Vagina (tissue), 2 donors: ENCODE data around the gene ENOX1. TPM values are rescaled to one million over a fixed set of nuclear protein-coding genes. Genes with fewer than 3 reads are reported as not detected.

Experiments
- DNase-seq, 2 donors: peaks; one replicate each; pipeline ENCODE4 v3.0.0-alpha.2; 2017; ENCODE audit errors: extremely low spot score in 2 of 2
- H3K27ac ChIP-seq: fragments of 200-600 bp; sonication (generic); one replicate; pipeline ENCODE4 v1.5.1; 2019
- H3K27me3 ChIP-seq: fragments of 200-600 bp; sonication (generic); one replicate; pipeline ENCODE4 v1.5.1; 2019
- H3K36me3 ChIP-seq, 2 donors: fragments of 200-600 bp; sonication (generic); one replicate each; pipeline ENCODE4 v1.5.1; 2017 to 2019
- H3K4me1 ChIP-seq: fragments of 200-600 bp; sonication (generic); one replicate; pipeline ENCODE4 v1.5.1; 2019
- H3K4me3 ChIP-seq, 2 donors: fragments of 200-600 bp; sonication (generic); 1 replicate in 1 of 2; 2 replicates in 1 of 2; pipeline ENCODE4 v1.5.1; 2016 to 2019
- H3K9me3 ChIP-seq: fragments of 200-600 bp; sonication (generic); one replicate; pipeline ENCODE4 v1.5.1; 2019
- CTCF ChIP-seq, 3 experiments: fragments of 450-650 bp in 2 of 3; fragments of 200-600 bp in 1 of 3; sonication (generic) in 1 of 3; IDR thresholded peaks; one replicate each; pipeline ENCODE4 v1.5.1; 2017 to 2019; ENCODE audit warnings: antibody characterized with exemption in 3 of 3, mild to moderate bottlenecking in 2 of 3, moderate library complexity in 2 of 3
- POLR2A ChIP-seq, 2 donors: fragments of 450-650 bp; IDR thresholded peaks; one replicate each; pipeline ENCODE4 v1.6.1; 2017; ENCODE audit warnings: antibody characterized with exemption in 2 of 2, mild to moderate bottlenecking in 2 of 2, moderate library complexity in 2 of 2
- POLR2AphosphoS5 ChIP-seq, 2 donors: sonication (generic); formaldehyde crosslinking; IDR thresholded peaks; one replicate each; pipeline ENCODE4 v1.9.0; 2017; ENCODE audit warnings: antibody characterized with exemption in 2 of 2, mild to moderate bottlenecking in 2 of 2, low read depth in 1 of 2; ENCODE audit not compliant: insufficient read depth in 1 of 2
- intact Hi-C: fragments of 100-400 bp; cut with DNase I; formaldehyde crosslinking; loops from one replicate; pipeline ENCODE4 v1.15.1; 2023
- total RNA-seq: library from RNA; depleted of rRNA; stranded (reverse); fragments of >200 nt; gene quantifications from one replicate; pipeline ENCODE4 v1.2.3, GENCODE V29; 2016

Gene ENOX1
- total RNA-seq, 1 donor from 2014 or later: 2.7 TPM

GRCh38 chr13:43390619-43391018 is 396.2 kb downstream of the ENOX1 start:
- H3K27ac ChIP-seq: no peak overlapping the region
- H3K27me3 ChIP-seq: no peaks in the 10 kb centered on the region
- DNase-seq: no peak
- no peak overlapping the region for H3K4me3 ChIP-seq
- H3K4me1 ChIP-seq: peaks cover 15% of the 10 kb centered on the region
- no peaks in the 10 kb centered on the region for H3K36me3 ChIP-seq
- intact Hi-C loops: no loop called here
- no peaks in the 10 kb centered on the region for H3K9me3 ChIP-seq
- TF ChIP-seq POLR2AphosphoS5 (IDR thresholded peaks at IDR 0.05; ENCODE audit: insufficient read depth in 1 of 2, low read depth in 1 of 2) (no peak), POLR2A (IDR thresholded peaks at IDR 0.05) (no peak), CTCF (IDR thresholded peaks at IDR 0.05) (no peak)

- no peak for DNase-seq
- H3K9me3 ChIP-seq: no peaks in the 10 kb centered on the region
- H3K27me3 ChIP-seq: no peaks in the 10 kb centered on the region
- no peak overlapping the region for H3K4me3 ChIP-seq
- TF ChIP-seq POLR2AphosphoS5 (IDR thresholded peaks at IDR 0.05; ENCODE audit: insufficient read depth in 1 of 2, low read depth in 1 of 2) (no peak), POLR2A (IDR thresholded peaks at IDR 0.05) (no peak), CTCF (IDR thresholded peaks at IDR 0.05) (no peak)
- H3K4me1 ChIP-seq: peaks cover 15% of the 10 kb centered on the region
- no peak overlapping the region for H3K27ac ChIP-seq
- intact Hi-C loops: no loop called here
- H3K36me3 ChIP-seq: no peaks in the 10 kb centered on the region
Measured at GRCh38 chr13:43389983-43390382, 396.8 kb downstream of the ENOX1 start.

GRCh38 chr13:43389573-43389972 is 397.2 kb downstream of the ENOX1 start:
- Histone ChIP-seq H3K36me3 (no peaks in the 10 kb centered on the region), H3K4me3 (no peak overlapping the region), H3K27me3 (no peaks in the 10 kb centered on the region), H3K27ac (no peak overlapping the region), H3K4me1 (peaks cover 15% of the 10 kb centered on the region), H3K9me3 (no peaks in the 10 kb centered on the region)
- intact Hi-C loops: no loop called here
- TF ChIP-seq POLR2AphosphoS5 (IDR thresholded peaks at IDR 0.05; ENCODE audit: insufficient read depth in 1 of 2, low read depth in 1 of 2): no peak
- TF ChIP-seq POLR2A (IDR thresholded peaks at IDR 0.05): no peak
- no peak for TF ChIP-seq CTCF (IDR thresholded peaks at IDR 0.05)
- no peak for DNase-seq

GRCh38 chr13:43388282-43389034 is 398.3 kb downstream of the ENOX1 start:
- Histone ChIP-seq H3K27ac (no peak overlapping the region), H3K4me1 (peaks cover 15% of the 10 kb centered on the region), H3K36me3 (no peaks in the 10 kb centered on the region), H3K9me3 (no peaks in the 10 kb centered on the region), H3K27me3 (no peaks in the 10 kb centered on the region), H3K4me3 (no peak overlapping the region)
- TF ChIP-seq CTCF (IDR thresholded peaks at IDR 0.05): no peak
- peak in 1 of 2 donors; percentile 56 for TF ChIP-seq POLR2AphosphoS5 (IDR thresholded peaks at IDR 0.05; ENCODE audit: insufficient read depth in 1 of 2, low read depth in 1 of 2)
- intact Hi-C loops: no loop called here
- no peak for DNase-seq

- intact Hi-C loops: no loop called here
- no peaks in the 10 kb centered on the region for H3K9me3 ChIP-seq
- H3K27ac ChIP-seq: no peak overlapping the region
- no peak for DNase-seq
- no peaks in the 10 kb centered on the region for H3K36me3 ChIP-seq
- no peaks in the 10 kb centered on the region for H3K27me3 ChIP-seq
- no peak for TF ChIP-seq POLR2A (IDR thresholded peaks at IDR 0.05)
- no peak for TF ChIP-seq POLR2AphosphoS5 (IDR thresholded peaks at IDR 0.05; ENCODE audit: insufficient read depth in 1 of 2, low read depth in 1 of 2)
- no peak for TF ChIP-seq CTCF (IDR thresholded peaks at IDR 0.05)
- H3K4me1 ChIP-seq: peaks cover 15% of the 10 kb centered on the region
- no peak overlapping the region for H3K4me3 ChIP-seq
Measured at GRCh38 chr13:43387880-43388279, 398.9 kb downstream of the ENOX1 start.
